IPS DF 6.9 (cell line): ENCODE data around the gene ATP11A.
"Not testable (repeated sequence)": the region's sequence is repeated elsewhere in the genome, so short reads cannot be mapped to it uniquely, and the experiment has no call there.

Experiments used
- DNase-seq: peaks from one replicate; pipeline ENCODE4 v3.0.0-alpha.2; 2013; ENCODE audit warnings: low read depth, low spot score
- H3K27ac ChIP-seq: one replicate; pipeline ENCODE4 v1.5.1; 2013; ENCODE audit warnings: low read length, control low read depth
- H3K27me3 ChIP-seq: 2 replicates; pipeline ENCODE4 v1.6.1; 2013; ENCODE audit warnings: mild to moderate bottlenecking, low read length; ENCODE audit not compliant: control insufficient read depth, insufficient read depth
- H3K36me3 ChIP-seq: 2 replicates; pipeline ENCODE4 v1.6.1; 2013; ENCODE audit warnings: low read length; ENCODE audit not compliant: control insufficient read depth, insufficient read depth
- H3K4me1 ChIP-seq: 2 replicates; pipeline ENCODE4 v1.6.1; 2013; ENCODE audit warnings: low read length; ENCODE audit not compliant: control insufficient read depth, insufficient read depth
- H3K4me3 ChIP-seq: 2 replicates; pipeline ENCODE4 v1.5.1; 2013; ENCODE audit warnings: mild to moderate bottlenecking, low read length
- H3K9me3 ChIP-seq: 2 replicates; pipeline ENCODE4 v1.6.1; 2013; ENCODE audit warnings: low read length, inconsistent platforms; ENCODE audit not compliant: control insufficient read depth, insufficient read depth
- WGBS: extraction: QIAGEN DNeasy Blood & Tissue Kit; methylation state at CpG from one replicate; pipeline ENCODE4 v1.1.7; 2013; ENCODE audit warnings: mixed read lengths, missing lambda C conversion rate; ENCODE audit not compliant: insufficient read length, insufficient coverage; 5-methylcytosine and 5-hydroxymethylcytosine counted together

Gene ATP11A

DNA sequence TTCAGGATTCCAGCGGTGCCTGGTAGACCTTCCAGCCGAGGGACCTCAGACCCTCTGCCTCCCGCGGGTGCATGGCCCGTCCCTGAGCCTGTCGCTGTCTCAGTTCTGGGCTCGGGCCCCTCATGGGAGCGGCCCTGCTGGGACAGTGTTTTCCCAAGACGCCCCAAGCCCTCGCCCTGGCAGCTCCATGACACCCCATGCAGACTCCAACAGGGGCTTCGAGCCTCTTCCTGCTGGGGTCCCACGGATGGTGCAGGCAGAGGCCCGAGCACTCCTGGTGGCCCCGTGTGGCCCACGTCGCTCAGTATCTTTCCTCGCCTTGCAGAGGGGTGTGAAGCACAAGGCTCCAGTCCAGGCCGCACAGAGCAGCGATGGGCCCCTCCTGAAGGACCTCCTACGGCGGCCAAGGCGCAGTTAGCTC is 190.4 kb downstream of the ATP11A start:
- Histone ChIP-seq H3K4me3 (no peak overlapping the region), H3K27me3 (no peaks in the 10 kb centered on the region), H3K4me1 (no peaks in the 10 kb centered on the region), H3K36me3 (peaks cover 32% of the 10 kb centered on the region), H3K9me3 (no peaks in the 10 kb centered on the region), H3K27ac (no peak overlapping the region)
- WGBS: no CpG with 5 or more reads among the region's 22 CpGs
- no peak for DNase-seq

DNA sequence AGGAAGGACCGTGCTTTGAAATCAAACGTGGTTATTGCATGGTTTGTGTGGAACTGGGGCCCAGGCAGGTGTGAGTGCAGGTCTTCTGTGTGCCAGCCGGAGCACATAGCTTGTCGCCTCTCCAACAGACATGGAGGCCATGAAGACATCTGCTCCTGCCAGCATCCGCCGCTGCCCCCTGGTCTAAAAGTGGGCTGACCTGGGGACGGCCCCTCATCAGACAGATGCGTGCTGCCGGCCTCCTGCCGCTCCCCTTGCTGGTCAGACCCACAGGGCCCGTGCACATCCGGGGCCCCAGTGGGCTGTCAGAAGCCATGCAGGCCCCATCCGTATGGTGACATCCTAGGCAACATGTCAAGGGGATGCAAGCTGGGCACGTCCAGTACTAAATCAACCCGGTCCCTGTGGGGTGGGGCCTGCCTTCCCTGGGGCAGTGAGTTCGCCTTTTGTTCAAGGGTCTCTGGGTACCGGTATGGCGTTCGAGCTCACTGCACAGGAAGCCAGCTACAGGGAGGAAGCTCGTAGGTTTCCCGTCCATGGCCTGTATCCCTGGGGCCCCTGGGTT is 191.2 kb downstream of the ATP11A start:
- peaks cover 32% of the 10 kb centered on the region for H3K36me3 ChIP-seq
- WGBS: no CpG with 5 or more reads among the region's 21 CpGs
- no peak overlapping the region for H3K27ac ChIP-seq
- no peak for DNase-seq
- no peaks in the 10 kb centered on the region for H3K27me3 ChIP-seq
- H3K9me3 ChIP-seq: no peaks in the 10 kb centered on the region
- H3K4me1 ChIP-seq: no peaks in the 10 kb centered on the region
- H3K4me3 ChIP-seq: no peak overlapping the region

DNA sequence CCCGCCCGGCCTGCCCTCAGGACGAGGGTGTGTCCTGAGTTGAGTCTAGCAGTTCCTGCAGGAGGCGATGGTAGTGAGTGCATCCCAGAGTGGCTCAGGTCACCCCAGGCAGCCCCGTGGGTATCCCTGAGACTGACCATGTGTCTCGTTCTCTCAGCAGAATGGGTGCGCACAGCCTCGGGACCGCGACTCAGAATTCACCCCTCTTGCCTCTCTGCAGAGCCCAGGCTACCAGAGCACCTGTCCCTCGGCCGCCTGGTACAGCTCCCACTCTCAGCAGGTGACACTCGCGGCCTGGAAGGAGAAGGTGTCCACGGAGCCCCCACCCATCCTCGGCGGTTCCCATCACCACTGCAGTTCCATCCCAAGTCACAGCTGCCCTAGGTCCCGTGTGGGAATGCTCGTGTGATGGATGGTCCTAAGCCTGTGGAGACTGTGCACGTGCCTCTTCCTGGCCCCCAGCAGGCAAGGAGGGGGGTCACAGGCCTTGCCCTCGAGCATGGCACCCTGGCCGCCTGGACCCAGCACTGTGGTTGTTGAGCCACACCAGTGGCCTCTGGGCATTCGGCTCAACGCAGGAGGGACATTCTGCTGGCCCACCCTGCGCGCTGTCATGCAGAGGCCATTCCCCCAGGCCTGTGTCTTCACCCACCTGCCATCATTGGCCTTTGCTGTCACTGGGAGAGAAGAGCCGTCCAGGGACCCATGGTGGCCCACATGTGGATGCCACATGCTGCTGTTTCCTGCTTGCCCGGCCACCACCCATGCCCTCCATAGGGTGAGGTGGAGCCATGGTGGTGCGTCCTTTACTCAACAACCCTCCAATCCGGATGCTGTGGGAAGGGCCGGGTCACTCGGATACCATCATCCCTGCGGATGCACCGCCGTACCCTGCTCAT is 192.1 kb downstream of the ATP11A start:
- DNase-seq: no peak
- Histone ChIP-seq H3K27ac (no peak overlapping the region), H3K4me1 (no peaks in the 10 kb centered on the region), H3K4me3 (no peak overlapping the region), H3K27me3 (no peaks in the 10 kb centered on the region), H3K36me3 (peaks cover 29% of the 10 kb centered on the region), H3K9me3 (no peaks in the 10 kb centered on the region)
- no CpG with 5 or more reads among the region's 35 CpGs for WGBS

DNA sequence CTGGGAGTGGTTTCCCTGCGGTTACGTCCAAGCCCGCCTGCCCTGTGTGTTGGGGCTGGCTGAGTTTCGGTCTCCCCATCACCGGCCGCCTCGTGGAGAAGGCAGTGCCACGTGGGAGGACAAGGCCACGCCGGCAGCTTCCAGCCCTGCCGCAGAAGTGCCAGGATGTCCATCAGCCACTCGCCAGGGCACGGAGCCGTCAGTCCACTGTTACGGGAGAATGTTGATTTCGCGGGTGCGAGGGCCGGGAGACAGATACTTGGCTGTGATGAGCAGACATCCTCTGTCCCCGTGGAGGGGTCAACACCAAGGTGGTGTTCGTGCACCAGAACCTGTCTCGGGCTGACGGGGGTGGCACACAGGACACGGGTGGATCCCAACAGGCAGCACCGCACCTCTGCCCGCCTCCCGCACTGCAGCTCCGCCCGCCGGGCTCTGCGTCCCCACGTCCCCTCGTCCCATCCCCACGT is 192.8 kb downstream of the ATP11A start:
- Histone ChIP-seq H3K36me3 (peaks cover 23% of the 10 kb centered on the region), H3K4me1 (no peaks in the 10 kb centered on the region), H3K27ac (no peak overlapping the region), H3K27me3 (no peaks in the 10 kb centered on the region), H3K9me3 (no peaks in the 10 kb centered on the region), H3K4me3 (no peak overlapping the region)
- WGBS: no CpG with 5 or more reads among the region's 34 CpGs
- no peak for DNase-seq

DNA sequence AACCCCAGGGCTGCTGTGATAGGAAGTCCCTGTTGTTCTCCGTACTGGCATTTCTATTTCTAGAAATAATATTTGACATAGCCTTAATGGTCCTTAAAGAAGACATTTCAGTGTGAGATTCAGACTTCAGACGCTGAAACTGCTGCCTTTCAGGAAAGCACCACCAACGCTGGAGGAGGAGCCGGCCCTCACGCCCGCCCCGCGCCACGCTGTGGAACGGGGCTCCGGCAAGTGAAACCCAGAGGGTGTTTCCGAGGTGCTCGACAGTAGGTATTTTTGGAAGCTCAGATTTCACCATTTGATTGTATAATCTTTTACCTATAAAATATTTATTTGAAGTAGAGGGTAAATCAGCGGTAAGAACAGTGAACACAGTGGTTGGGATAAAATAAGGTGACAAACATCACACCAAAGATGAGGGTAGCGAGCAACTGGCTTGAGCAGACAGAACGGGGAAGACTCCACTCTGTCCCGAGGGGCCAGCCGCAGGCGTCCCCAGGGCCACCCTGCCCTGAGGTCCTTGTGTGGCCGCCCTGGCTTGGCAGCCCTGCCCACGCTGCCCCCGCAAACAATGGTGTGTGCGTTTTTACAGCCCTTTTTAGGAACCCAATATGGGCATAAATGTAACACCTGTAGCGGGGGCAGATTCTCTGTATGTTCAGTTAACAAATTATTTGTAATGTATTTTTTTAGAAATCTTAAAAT is 193.6 kb downstream of the ATP11A start:
- no peak for DNase-seq
- Histone ChIP-seq H3K36me3 (peaks cover 20% of the 10 kb centered on the region), H3K27me3 (no peaks in the 10 kb centered on the region), H3K27ac (no peak overlapping the region), H3K4me1 (no peaks in the 10 kb centered on the region), H3K4me3 (no peak overlapping the region), H3K9me3 (no peaks in the 10 kb centered on the region)
- no CpG with 5 or more reads among the region's 24 CpGs for WGBS

DNA sequence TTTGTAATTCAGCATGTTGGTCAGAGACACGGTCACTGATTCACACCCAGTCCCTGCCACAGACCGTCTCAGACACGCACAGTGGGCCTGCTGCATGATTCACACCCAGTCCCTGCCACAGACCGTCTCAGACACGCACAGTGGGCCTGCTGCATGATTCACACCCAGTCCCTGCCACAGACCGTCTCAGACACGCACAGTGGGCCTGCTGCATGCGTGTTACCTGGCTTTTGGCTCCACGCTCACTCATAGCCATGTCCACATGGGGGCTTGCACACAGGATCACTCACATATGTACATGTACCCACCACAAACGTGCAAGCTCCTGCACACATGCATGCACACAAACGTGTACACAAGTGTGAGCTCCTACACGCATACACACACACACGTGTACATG is 194.9 kb downstream of the ATP11A start:
- no CpG with 5 or more reads among the region's 13 CpGs for WGBS
- not testable (repeated sequence) for DNase-seq, H3K4me1 ChIP-seq, H3K27me3 ChIP-seq, H3K4me3 ChIP-seq, H3K27ac ChIP-seq, H3K9me3 ChIP-seq
- peaks cover 18% of the 10 kb centered on the region for H3K36me3 ChIP-seq

DNA sequence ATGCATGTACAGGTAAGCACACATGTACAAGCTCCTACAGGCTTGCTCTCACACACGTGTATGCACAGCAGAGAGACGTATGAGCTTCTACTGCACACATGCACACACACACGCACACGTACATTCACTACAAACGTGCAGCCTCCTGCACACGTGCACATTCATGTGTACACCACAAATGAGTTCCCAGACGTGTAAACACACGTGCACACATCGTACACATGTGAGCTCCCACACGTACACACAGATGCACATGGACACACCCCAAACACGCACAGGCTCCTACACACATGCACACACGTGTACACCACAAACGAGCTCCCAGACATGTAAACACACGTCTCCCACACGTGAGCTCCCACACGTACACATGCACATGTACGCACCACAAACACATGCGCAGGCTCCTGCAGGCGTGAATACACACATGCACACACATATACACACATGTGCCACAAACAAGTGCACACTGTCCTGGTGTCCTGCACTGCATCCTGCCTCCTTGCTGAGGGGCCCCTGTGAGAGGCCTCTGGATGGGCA is 195.5 kb downstream of the ATP11A start:
- Histone ChIP-seq H3K27me3 (no peaks in the 10 kb centered on the region), H3K9me3 (no peaks in the 10 kb centered on the region), H3K36me3 (peaks cover 17% of the 10 kb centered on the region), H3K4me3 (no peak overlapping the region), H3K27ac (no peak overlapping the region), H3K4me1 (0 out of 2 replicates have a peak, but pooled peaks cover under 1% of the 10 kb centered on the region)
- no peak for DNase-seq
- WGBS: no CpG with 5 or more reads among the region's 19 CpGs

DNA sequence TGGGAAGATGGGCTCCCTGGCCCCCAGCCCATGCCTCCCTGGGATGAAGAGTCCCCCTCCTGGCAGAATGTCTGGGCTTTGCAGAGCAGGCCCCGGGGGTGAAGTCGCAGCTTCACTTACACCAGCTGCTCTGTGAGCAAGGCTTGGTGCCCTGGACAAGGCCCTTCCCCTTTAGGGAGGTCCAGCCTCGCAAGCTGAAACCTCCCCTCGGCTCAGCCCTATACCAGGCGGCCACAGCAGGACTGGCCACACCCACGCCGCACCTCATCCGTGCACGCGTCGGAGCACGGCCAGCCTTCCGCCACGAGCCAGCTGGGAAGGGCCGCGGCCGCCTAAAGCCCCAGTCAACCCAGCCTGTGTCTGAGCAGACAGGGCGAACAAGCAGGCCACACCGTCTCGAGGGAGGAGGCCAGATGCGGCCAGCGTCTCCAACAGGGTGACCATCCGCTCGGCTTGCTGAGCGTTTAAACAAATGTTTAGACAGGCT is 196.0 kb downstream of the ATP11A start:
- no peak for DNase-seq
- no CpG with 5 or more reads among the region's 25 CpGs for WGBS
- H3K36me3 ChIP-seq: peaks cover 12% of the 10 kb centered on the region; the same call in 1 of the 2 replicates
- no peak overlapping the region for H3K27ac ChIP-seq
- no peaks in the 10 kb centered on the region for H3K9me3 ChIP-seq
- H3K27me3 ChIP-seq: no peaks in the 10 kb centered on the region
- 0 out of 2 replicates have a peak, but pooled peaks cover 1% of the 10 kb centered on the region for H3K4me1 ChIP-seq
- H3K4me3 ChIP-seq: no peak overlapping the region

DNA sequence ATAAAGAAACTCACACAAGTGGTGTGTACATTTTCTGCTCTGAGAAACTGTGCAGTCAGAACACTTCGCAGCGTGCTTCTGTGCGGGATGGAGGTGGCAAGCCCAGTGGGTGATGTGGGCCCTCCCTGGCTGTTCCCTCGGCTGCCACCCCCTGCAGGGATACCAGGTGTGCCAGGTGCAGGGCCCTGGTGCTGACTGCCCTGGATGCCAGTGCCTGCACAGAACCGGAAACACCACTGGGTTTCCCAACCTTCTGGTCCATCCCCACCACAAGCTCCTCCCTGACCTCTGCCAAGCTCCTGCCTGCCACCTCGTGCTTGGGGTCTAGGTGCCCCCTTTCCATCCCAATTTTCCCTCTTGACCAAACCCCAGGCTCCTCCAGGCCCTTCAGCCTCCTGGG is 197.3 kb downstream of the ATP11A start:
- H3K36me3 ChIP-seq: peaks cover 6% of the 10 kb centered on the region; the same call in 1 of the 2 replicates
- no peak overlapping the region for H3K4me3 ChIP-seq
- DNase-seq: no peak
- no peak overlapping the region for H3K27ac ChIP-seq
- no peaks in the 10 kb centered on the region for H3K9me3 ChIP-seq
- no peaks in the 10 kb centered on the region; the same call in 1 of the 2 replicates for H3K27me3 ChIP-seq
- no CpG with 5 or more reads among the region's 6 CpGs for WGBS
- peaks cover 9% of the 10 kb centered on the region for H3K4me1 ChIP-seq

DNA sequence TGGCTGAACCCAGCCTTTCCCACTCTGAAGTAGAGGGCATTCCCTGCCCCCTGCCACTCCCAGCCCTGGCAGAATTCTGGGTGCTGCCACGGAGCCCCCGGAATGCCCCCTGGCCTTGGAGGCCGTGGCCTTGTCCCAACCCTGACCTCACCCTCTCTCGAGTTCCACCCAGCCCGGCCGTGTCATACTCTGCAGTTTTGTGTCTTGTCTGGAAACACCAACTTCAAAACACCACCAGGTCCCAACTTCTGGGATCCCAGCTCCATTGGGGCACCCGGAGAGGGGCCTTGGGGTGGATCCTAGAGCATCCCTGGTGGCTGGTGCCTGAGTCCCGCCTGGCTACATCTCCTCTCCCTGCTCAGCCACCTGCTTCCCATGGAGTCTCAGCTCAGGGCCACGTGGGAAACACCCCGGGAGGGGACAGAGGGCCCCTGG is 197.7 kb downstream of the ATP11A start:
- Histone ChIP-seq H3K27ac (no peak overlapping the region), H3K36me3 (peaks cover 3% of the 10 kb centered on the region; the same call in 1 of the 2 replicates), H3K9me3 (no peaks in the 10 kb centered on the region), H3K27me3 (no peaks in the 10 kb centered on the region; the same call in 1 of the 2 replicates), H3K4me1 (peaks cover 10% of the 10 kb centered on the region), H3K4me3 (no peak overlapping the region)
- no CpG with 5 or more reads among the region's 10 CpGs for WGBS
- no peak for DNase-seq
